ENCODE measurements around the gene PIK3R5.

PIK3R5 gene

GRCh38 chr17:8955021-8955959, 10.2 kb downstream of the PIK3R5 start:
- peak overlapping the region; percentile 97 for H3K27ac Mint-ChIP-seq
- H3K4me3 Mint-ChIP-seq: peak overlapping the region; percentile 76 to 84
- H3K9me3 Mint-ChIP-seq: peaks cover 0 to 1% of the 10 kb centered on the region in 2 donors
- peaks cover 89 to 92% of the 10 kb centered on the region in 2 donors for H3K4me1 Mint-ChIP-seq (ENCODE audit: low read depth in 2 of 2)
- peaks cover 85% of the 10 kb centered on the region for H3K36me3 Mint-ChIP-seq (ENCODE audit: insufficient read depth)
- no peaks in the 10 kb centered on the region for H3K27me3 Mint-ChIP-seq
- no peak for DNase-seq
- no peak for ATAC-seq (replicated peaks)

GRCh38 chr17:8954339-8954738, 11.2 kb downstream of the PIK3R5 start:
- Mint-ChIP-seq H3K27ac (peak overlapping the region; percentile 97), H3K9me3 (peaks cover 0 to 2% of the 10 kb centered on the region in 2 donors), H3K27me3 (no peaks in the 10 kb centered on the region), H3K36me3 (ENCODE audit: insufficient read depth) (peaks cover 76% of the 10 kb centered on the region), H3K4me1 (ENCODE audit: low read depth in 2 of 2) (peaks cover 84 to 86% of the 10 kb centered on the region in 2 donors), H3K4me3 (peak overlapping the region; percentile 76 to 84)
- DNase-seq (peak; percentile 74 to 79 (median 78)), ATAC-seq (replicated peaks) (peak; percentile 87)

GRCh38 chr17:8953156-8953885, 12.2 kb downstream of the PIK3R5 start:
- peak in 1 of 3 experiments; percentile 35 for DNase-seq
- peaks cover 84 to 86% of the 10 kb centered on the region in 2 donors for H3K4me1 Mint-ChIP-seq (ENCODE audit: low read depth in 2 of 2)
- peak; percentile 41 for ATAC-seq (replicated peaks)
- peaks cover 68% of the 10 kb centered on the region for H3K36me3 Mint-ChIP-seq (ENCODE audit: insufficient read depth)
- H3K27ac Mint-ChIP-seq: peak overlapping the region; percentile 97
- H3K4me3 Mint-ChIP-seq: peak overlapping the region; percentile 76 to 84
- H3K27me3 Mint-ChIP-seq: no peaks in the 10 kb centered on the region
- peaks cover 0 to 2% of the 10 kb centered on the region in 2 donors for H3K9me3 Mint-ChIP-seq

GRCh38 chr17:8952191-8952590, 13.3 kb downstream of the PIK3R5 start:
- Mint-ChIP-seq H3K36me3 (ENCODE audit: insufficient read depth) (peaks cover 58% of the 10 kb centered on the region), H3K9me3 (peaks cover 0 to 2% of the 10 kb centered on the region in 2 donors), H3K4me1 (ENCODE audit: low read depth in 2 of 2) (peaks cover 81 to 83% of the 10 kb centered on the region in 2 donors), H3K27me3 (no peaks in the 10 kb centered on the region), H3K27ac (peak overlapping the region; percentile 97), H3K4me3 (peak overlapping the region; percentile 76 to 84)
- ATAC-seq (replicated peaks): peak; percentile 19
- no peak for DNase-seq

DNA sequence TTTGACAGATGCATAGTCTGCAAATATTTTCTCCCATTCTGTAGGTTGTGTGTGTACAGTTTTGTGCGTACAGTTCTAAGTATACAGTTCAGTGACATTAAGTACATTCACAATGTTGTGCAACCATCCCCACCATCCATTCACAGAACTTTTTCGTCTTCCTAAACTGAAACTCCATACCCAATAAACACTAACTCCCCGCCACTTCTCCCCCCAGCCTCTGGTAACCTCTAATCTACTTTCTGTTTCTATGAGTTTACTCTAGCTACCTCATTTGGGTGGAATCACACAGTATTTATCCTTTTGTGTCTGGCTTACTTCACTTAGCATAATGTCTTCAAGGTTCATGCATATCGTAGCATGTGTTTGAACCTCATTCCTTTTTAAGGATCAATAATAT, 14.3 kb downstream of the PIK3R5 start:
- peak overlapping the region; percentile 97 for H3K27ac Mint-ChIP-seq
- H3K4me3 Mint-ChIP-seq: peak overlapping the region; percentile 33 to 76
- peaks cover 48% of the 10 kb centered on the region for H3K36me3 Mint-ChIP-seq (ENCODE audit: insufficient read depth)
- DNase-seq: no peak
- no peaks in the 10 kb centered on the region for H3K27me3 Mint-ChIP-seq
- H3K4me1 Mint-ChIP-seq (ENCODE audit: low read depth in 2 of 2): peaks cover 79 to 83% of the 10 kb centered on the region in 2 donors
- no peak for ATAC-seq (replicated peaks)
- H3K9me3 Mint-ChIP-seq: peaks cover 0 to 2% of the 10 kb centered on the region in 2 donors

GRCh38 chr17:8949061-8949661, 16.3 kb downstream of the PIK3R5 start:
- Mint-ChIP-seq H3K27ac (peak overlapping the region; percentile 38 to 75), H3K27me3 (no peaks in the 10 kb centered on the region), H3K36me3 (ENCODE audit: insufficient read depth) (peaks cover 35% of the 10 kb centered on the region), H3K9me3 (peaks cover 0 to 2% of the 10 kb centered on the region in 2 donors), H3K4me1 (ENCODE audit: low read depth in 2 of 2) (peaks cover 78 to 83% of the 10 kb centered on the region in 2 donors), H3K4me3 (peak overlapping the region; percentile 8 to 56)
- no peak for DNase-seq
- no peak for ATAC-seq (replicated peaks)

- peak overlapping the region; percentile 8 to 56 for H3K4me3 Mint-ChIP-seq
- peak overlapping the region; percentile 38 to 75 for H3K27ac Mint-ChIP-seq
- peaks cover 81% of the 10 kb centered on the region in 2 donors for H3K4me1 Mint-ChIP-seq (ENCODE audit: low read depth in 2 of 2)
- H3K9me3 Mint-ChIP-seq: peaks cover 0 to 2% of the 10 kb centered on the region in 2 donors
- ATAC-seq (replicated peaks): peak; percentile 9
- H3K27me3 Mint-ChIP-seq: no peaks in the 10 kb centered on the region
- peaks cover 36% of the 10 kb centered on the region for H3K36me3 Mint-ChIP-seq (ENCODE audit: insufficient read depth)
- DNase-seq: no peak
Measured at GRCh38 chr17:8948462-8948861, 17.0 kb downstream of the PIK3R5 start.

- ATAC-seq (replicated peaks) (no peak), DNase-seq (no peak)
- peaks cover 80 to 81% of the 10 kb centered on the region in 2 donors for H3K4me1 Mint-ChIP-seq (ENCODE audit: low read depth in 2 of 2)
- H3K27me3 Mint-ChIP-seq: no peaks in the 10 kb centered on the region
- peak overlapping the region; percentile 84 to 95 for H3K27ac Mint-ChIP-seq
- peaks cover 36% of the 10 kb centered on the region for H3K36me3 Mint-ChIP-seq (ENCODE audit: insufficient read depth)
- peaks cover 0 to 2% of the 10 kb centered on the region in 2 donors for H3K9me3 Mint-ChIP-seq
- peak overlapping the region; percentile 10 to 56 for H3K4me3 Mint-ChIP-seq
Measured at GRCh38 chr17:8947201-8947600, 18.3 kb downstream of the PIK3R5 start.

GRCh38 chr17:8946476-8946875, 19.0 kb downstream of the PIK3R5 start:
- Mint-ChIP-seq H3K4me3 (peak overlapping the region in 1 of 2 donors; percentile 10), H3K27me3 (no peaks in the 10 kb centered on the region), H3K9me3 (peaks cover 0 to 2% of the 10 kb centered on the region in 2 donors), H3K36me3 (ENCODE audit: insufficient read depth) (peaks cover 39% of the 10 kb centered on the region), H3K27ac (peak overlapping the region; percentile 92 to 95), H3K4me1 (ENCODE audit: low read depth in 2 of 2) (peaks cover 80 to 81% of the 10 kb centered on the region in 2 donors)
- no peak for DNase-seq
- no peak for ATAC-seq (replicated peaks)

GRCh38 chr17:8946071-8946470, 19.4 kb downstream of the PIK3R5 start:
- Mint-ChIP-seq H3K9me3 (peaks cover 0 to 2% of the 10 kb centered on the region in 2 donors), H3K27ac (peak overlapping the region; percentile 92 to 95), H3K36me3 (ENCODE audit: insufficient read depth) (peaks cover 40% of the 10 kb centered on the region), H3K4me3 (peak overlapping the region in 1 of 2 donors; percentile 48), H3K4me1 (ENCODE audit: low read depth in 2 of 2) (peaks cover 80 to 81% of the 10 kb centered on the region in 2 donors), H3K27me3 (no peaks in the 10 kb centered on the region)
- DNase-seq (no peak), ATAC-seq (replicated peaks) (no peak)

DNA sequence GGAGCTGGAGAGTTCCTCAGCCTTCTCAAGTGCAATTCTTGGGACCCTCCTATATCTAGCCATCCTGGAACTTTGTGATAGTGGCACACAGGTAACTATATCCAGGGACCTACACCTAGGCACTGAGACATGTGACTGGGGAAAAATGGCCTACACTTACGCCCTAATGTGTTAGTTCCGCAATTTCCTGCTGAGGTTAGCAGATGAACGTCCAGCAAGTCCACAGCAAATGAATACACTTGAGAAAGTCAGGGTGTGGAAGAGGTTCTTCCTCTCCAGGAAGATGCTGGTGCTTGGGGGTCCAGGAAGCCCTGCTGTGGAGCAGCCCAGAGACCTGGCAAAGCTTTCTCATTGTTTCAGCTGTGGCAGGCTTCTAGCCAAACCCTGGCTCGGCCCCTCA, 20.8 kb downstream of the PIK3R5 start:
- Mint-ChIP-seq H3K27me3 (no peaks in the 10 kb centered on the region), H3K9me3 (no peaks in the 10 kb centered on the region), H3K36me3 (ENCODE audit: insufficient read depth) (peaks cover 48% of the 10 kb centered on the region), H3K4me3 (peak overlapping the region in 1 of 2 donors; percentile 40), H3K27ac (peak overlapping the region; percentile 92 to 95), H3K4me1 (ENCODE audit: low read depth in 2 of 2) (peaks cover 87 to 88% of the 10 kb centered on the region in 2 donors)
- no peak for DNase-seq
- no peak for ATAC-seq (replicated peaks)

DNA sequence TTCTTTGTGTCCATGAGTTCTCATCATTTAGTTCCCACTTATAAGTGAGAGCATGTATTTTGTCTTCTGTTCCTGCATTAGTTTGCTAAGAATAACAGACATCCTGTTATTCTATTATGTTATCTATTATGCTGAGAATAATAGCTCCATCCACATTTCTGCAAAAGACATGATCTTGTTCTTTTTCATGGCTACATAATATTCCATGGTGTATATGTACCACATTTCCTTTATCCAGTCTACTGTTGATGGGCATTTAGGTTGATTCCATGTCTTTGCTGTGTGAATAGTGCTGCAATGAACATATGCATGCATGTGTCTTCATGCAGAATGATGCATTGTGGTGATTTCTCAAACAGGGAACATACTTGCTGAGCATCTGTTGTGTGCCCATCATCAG, 21.4 kb downstream of the PIK3R5 start:
- peak overlapping the region; percentile 3 to 40 for H3K4me3 Mint-ChIP-seq
- H3K27ac Mint-ChIP-seq: peak overlapping the region; percentile 92 to 95
- DNase-seq (no peak), ATAC-seq (replicated peaks) (no peak)
- peaks cover 54% of the 10 kb centered on the region for H3K36me3 Mint-ChIP-seq (ENCODE audit: insufficient read depth)
- H3K27me3 Mint-ChIP-seq: no peaks in the 10 kb centered on the region
- H3K4me1 Mint-ChIP-seq (ENCODE audit: low read depth in 2 of 2): peaks cover 88 to 90% of the 10 kb centered on the region in 2 donors
- H3K9me3 Mint-ChIP-seq: no peaks in the 10 kb centered on the region

Measured in effector memory CD8-positive, alpha-beta T cell (primary cell).